Esophagus squamous epithelium (tissue), 4 donors: ENCODE data around the gene SEC22C.

Source experiments
- POLR2A ChIP-seq, 4 donors: fragments of 450-650 bp; IDR thresholded peaks; one replicate each; pipeline ENCODE4 v1.6.1; 2017; ENCODE audit warnings: antibody characterized with exemption in 4 of 4, mild to moderate bottlenecking in 4 of 4, moderate library complexity in 3 of 4
- TF ChIP-seq, protein P1 (sequence below), 6 experiments: fragments of 450-650 bp in 4 of 6; fragments of 200-600 bp in 2 of 6; sonication (generic) in 2 of 6; IDR thresholded peaks; one replicate each; pipeline ENCODE4 v1.5.1; 2016 to 2019; ENCODE audit warnings: antibody characterized with exemption in 6 of 6, mild to moderate bottlenecking in 4 of 6, moderate library complexity in 4 of 6

DNA sequence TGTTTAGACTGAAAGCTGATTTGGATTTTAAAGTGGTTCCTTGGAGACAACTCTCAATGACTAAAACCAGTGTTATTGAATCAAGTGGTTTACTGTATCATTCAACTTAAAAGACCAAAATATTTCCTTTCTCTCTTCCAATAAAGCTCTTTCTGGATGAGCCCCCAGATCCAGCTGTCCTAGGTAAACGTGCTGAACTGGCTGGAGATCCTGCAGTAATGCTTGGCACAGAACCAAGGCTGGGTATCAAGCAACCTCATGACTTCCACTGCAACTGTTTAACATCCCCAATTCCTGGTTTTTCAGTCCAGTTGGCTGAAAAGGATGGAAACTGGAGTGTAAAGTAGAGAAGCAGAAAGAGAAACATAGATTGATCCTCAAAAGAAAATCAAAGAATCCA lies 28.9 kb downstream of the SEC22C start:
- TF ChIP-seq, protein P1, sequence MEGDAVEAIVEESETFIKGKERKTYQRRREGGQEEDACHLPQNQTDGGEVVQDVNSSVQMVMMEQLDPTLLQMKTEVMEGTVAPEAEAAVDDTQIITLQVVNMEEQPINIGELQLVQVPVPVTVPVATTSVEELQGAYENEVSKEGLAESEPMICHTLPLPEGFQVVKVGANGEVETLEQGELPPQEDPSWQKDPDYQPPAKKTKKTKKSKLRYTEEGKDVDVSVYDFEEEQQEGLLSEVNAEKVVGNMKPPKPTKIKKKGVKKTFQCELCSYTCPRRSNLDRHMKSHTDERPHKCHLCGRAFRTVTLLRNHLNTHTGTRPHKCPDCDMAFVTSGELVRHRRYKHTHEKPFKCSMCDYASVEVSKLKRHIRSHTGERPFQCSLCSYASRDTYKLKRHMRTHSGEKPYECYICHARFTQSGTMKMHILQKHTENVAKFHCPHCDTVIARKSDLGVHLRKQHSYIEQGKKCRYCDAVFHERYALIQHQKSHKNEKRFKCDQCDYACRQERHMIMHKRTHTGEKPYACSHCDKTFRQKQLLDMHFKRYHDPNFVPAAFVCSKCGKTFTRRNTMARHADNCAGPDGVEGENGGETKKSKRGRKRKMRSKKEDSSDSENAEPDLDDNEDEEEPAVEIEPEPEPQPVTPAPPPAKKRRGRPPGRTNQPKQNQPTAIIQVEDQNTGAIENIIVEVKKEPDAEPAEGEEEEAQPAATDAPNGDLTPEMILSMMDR (IDR thresholded peaks at IDR 0.05): no peak
- no peak for TF ChIP-seq POLR2A (IDR thresholded peaks at IDR 0.05)
